ENCODE results near the gene MUC6. TPM values are rescaled to one million over a fixed set of nuclear protein-coding genes. Genes with fewer than 3 reads are reported as not detected.

The MUC6 gene
- total and polyA plus RNA-seq, 2 of the 8 experiments (the other 6 are each of a cell fraction or from before 2014, with no cell fraction given), result not detected

DNA sequence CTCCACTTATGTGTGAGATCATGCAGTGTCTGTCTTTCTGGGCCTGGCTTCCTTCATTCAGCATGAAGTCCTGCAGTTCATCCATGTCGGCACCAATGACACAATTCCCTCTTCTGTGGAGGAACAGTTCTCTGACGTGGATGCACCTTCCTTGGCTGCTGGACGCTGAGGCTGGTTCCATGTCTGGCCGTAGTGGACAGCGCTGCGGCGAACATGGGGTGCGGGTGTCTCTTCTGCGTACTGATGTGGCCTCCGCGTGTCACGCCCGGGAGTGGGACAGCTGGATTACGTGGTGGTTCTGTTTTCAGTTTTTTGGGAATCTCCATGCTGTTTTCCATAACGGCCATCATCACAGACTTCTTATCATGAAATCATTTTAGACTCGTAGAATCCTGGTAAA lies 21.3 kb upstream of the MUC6 start (continued):
- TF ChIP-seq, protein P1, sequence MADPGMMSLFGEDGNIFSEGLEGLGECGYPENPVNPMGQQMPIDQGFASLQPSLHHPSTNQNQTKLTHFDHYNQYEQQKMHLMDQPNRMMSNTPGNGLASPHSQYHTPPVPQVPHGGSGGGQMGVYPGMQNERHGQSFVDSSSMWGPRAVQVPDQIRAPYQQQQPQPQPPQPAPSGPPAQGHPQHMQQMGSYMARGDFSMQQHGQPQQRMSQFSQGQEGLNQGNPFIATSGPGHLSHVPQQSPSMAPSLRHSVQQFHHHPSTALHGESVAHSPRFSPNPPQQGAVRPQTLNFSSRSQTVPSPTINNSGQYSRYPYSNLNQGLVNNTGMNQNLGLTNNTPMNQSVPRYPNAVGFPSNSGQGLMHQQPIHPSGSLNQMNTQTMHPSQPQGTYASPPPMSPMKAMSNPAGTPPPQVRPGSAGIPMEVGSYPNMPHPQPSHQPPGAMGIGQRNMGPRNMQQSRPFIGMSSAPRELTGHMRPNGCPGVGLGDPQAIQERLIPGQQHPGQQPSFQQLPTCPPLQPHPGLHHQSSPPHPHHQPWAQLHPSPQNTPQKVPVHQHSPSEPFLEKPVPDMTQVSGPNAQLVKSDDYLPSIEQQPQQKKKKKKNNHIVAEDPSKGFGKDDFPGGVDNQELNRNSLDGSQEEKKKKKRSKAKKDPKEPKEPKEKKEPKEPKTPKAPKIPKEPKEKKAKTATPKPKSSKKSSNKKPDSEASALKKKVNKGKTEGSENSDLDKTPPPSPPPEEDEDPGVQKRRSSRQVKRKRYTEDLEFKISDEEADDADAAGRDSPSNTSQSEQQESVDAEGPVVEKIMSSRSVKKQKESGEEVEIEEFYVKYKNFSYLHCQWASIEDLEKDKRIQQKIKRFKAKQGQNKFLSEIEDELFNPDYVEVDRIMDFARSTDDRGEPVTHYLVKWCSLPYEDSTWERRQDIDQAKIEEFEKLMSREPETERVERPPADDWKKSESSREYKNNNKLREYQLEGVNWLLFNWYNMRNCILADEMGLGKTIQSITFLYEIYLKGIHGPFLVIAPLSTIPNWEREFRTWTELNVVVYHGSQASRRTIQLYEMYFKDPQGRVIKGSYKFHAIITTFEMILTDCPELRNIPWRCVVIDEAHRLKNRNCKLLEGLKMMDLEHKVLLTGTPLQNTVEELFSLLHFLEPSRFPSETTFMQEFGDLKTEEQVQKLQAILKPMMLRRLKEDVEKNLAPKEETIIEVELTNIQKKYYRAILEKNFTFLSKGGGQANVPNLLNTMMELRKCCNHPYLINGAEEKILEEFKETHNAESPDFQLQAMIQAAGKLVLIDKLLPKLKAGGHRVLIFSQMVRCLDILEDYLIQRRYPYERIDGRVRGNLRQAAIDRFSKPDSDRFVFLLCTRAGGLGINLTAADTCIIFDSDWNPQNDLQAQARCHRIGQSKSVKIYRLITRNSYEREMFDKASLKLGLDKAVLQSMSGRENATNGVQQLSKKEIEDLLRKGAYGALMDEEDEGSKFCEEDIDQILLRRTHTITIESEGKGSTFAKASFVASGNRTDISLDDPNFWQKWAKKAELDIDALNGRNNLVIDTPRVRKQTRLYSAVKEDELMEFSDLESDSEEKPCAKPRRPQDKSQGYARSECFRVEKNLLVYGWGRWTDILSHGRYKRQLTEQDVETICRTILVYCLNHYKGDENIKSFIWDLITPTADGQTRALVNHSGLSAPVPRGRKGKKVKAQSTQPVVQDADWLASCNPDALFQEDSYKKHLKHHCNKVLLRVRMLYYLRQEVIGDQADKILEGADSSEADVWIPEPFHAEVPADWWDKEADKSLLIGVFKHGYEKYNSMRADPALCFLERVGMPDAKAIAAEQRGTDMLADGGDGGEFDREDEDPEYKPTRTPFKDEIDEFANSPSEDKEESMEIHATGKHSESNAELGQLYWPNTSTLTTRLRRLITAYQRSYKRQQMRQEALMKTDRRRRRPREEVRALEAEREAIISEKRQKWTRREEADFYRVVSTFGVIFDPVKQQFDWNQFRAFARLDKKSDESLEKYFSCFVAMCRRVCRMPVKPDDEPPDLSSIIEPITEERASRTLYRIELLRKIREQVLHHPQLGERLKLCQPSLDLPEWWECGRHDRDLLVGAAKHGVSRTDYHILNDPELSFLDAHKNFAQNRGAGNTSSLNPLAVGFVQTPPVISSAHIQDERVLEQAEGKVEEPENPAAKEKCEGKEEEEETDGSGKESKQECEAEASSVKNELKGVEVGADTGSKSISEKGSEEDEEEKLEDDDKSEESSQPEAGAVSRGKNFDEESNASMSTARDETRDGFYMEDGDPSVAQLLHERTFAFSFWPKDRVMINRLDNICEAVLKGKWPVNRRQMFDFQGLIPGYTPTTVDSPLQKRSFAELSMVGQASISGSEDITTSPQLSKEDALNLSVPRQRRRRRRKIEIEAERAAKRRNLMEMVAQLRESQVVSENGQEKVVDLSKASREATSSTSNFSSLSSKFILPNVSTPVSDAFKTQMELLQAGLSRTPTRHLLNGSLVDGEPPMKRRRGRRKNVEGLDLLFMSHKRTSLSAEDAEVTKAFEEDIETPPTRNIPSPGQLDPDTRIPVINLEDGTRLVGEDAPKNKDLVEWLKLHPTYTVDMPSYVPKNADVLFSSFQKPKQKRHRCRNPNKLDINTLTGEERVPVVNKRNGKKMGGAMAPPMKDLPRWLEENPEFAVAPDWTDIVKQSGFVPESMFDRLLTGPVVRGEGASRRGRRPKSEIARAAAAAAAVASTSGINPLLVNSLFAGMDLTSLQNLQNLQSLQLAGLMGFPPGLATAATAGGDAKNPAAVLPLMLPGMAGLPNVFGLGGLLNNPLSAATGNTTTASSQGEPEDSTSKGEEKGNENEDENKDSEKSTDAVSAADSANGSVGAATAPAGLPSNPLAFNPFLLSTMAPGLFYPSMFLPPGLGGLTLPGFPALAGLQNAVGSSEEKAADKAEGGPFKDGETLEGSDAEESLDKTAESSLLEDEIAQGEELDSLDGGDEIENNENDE (IDR thresholded peaks at IDR 0.05; ENCODE audit: insufficient replicate concordance, low read length), result no peak
- TF ChIP-seq TBP (IDR thresholded peaks at IDR 0.05; ENCODE audit: low read depth, low read length) (no peak), CHD1 (IDR thresholded peaks at IDR 0.05; ENCODE audit: low read depth, low read length) (no peak)

All from H1 (cell line).